SK-N-SH treated with all-trans-retinoic acid at 6 μM for 48 hours (cell line): ENCODE measurements around the gene NFASC.

Experiments
- ATAC-seq: fragments of 200-7000 bp; cut with Tn5 transposase; 3 replicates; pipeline ENCODE4 v1.9.1; 2020; ENCODE audit warnings: mild to moderate bottlenecking, moderate library complexity
- BACH2 ChIP-seq: fragments of 250-450 bp; sonication (Bioruptor Pico); IDR thresholded peaks from 2 replicates; pipeline ENCODE4 v1.9.0; 2021; ENCODE audit warnings: mild to moderate bottlenecking, borderline replicate concordance
- CREB5 ChIP-seq: fragments of 250-450 bp; sonication (Bioruptor Pico); IDR thresholded peaks from 2 replicates; pipeline ENCODE4 v1.5.1; 2020; ENCODE audit warnings: low read depth, mild to moderate bottlenecking, moderate library complexity
- CSDC2 ChIP-seq: fragments of 250-450 bp; sonication (Bioruptor Pico); IDR thresholded peaks from 2 replicates; pipeline ENCODE4 v1.5.0; 2020; ENCODE audit warnings: mild to moderate bottlenecking, moderate library complexity
- CSRNP3 ChIP-seq: fragments of 250-450 bp; sonication (Bioruptor Pico); IDR thresholded peaks from 2 replicates; pipeline ENCODE4 v1.5.1; 2021; ENCODE audit warnings: mild to moderate bottlenecking, moderate library complexity
- ESRRG ChIP-seq: fragments of 250-450 bp; sonication (Bioruptor Pico); IDR thresholded peaks from 2 replicates; pipeline ENCODE4 v1.6.1; 2021; ENCODE audit warnings: mild to moderate bottlenecking
- GLIS3 ChIP-seq: fragments of 250-450 bp; sonication (Bioruptor Pico); IDR thresholded peaks from 2 replicates; pipeline ENCODE4 v1.5.0; 2020; ENCODE audit warnings: mild to moderate bottlenecking, moderate library complexity
- ISL1 ChIP-seq: fragments of 250-450 bp; sonication (Bioruptor Pico); IDR thresholded peaks from 2 replicates; pipeline ENCODE4 v2.1.2; 2022; ENCODE audit warnings: mild to moderate bottlenecking, moderate library complexity
- OSR1 ChIP-seq: fragments of 250-450 bp; sonication (Bioruptor Pico); IDR thresholded peaks from 2 replicates; pipeline ENCODE4 v1.8.0; 2022; ENCODE audit warnings: moderate library complexity, mild to moderate bottlenecking, inconsistent platforms
- PATZ1 ChIP-seq: fragments of 250-450 bp; sonication (Bioruptor Pico); IDR thresholded peaks from 2 replicates; pipeline ENCODE4 v1.8.0; 2020; ENCODE audit warnings: mild to moderate bottlenecking, moderate library complexity, borderline replicate concordance
- PPARA ChIP-seq: fragments of 250-450 bp; sonication (Bioruptor Pico); IDR thresholded peaks from 2 replicates; pipeline ENCODE4 v1.5.0; 2020; ENCODE audit warnings: mild to moderate bottlenecking, borderline replicate concordance
- RARB ChIP-seq: fragments of 250-450 bp; sonication (Bioruptor Pico); IDR thresholded peaks from 2 replicates; pipeline ENCODE4 v1.8.0; 2021; ENCODE audit warnings: mild to moderate bottlenecking, moderate library complexity
- SNAI2 ChIP-seq: fragments of 250-450 bp; sonication (Bioruptor Pico); IDR thresholded peaks from 2 replicates; pipeline ENCODE4 v1.5.0; 2020; ENCODE audit warnings: mild to moderate bottlenecking, moderate library complexity
- TCF4 ChIP-seq: fragments of 250-450 bp; sonication (Bioruptor Pico); IDR thresholded peaks from 2 replicates; pipeline ENCODE4 v1.8.0; 2021; ENCODE audit warnings: mild to moderate bottlenecking, moderate library complexity, borderline replicate concordance
- TOX ChIP-seq: fragments of 250-450 bp; sonication (Bioruptor Pico); IDR thresholded peaks from 2 replicates; pipeline ENCODE4 v1.8.0; 2021; ENCODE audit warnings: mild to moderate bottlenecking, moderate library complexity, borderline replicate concordance
- ZC3H10 ChIP-seq: fragments of 250-450 bp; sonication (Bioruptor Pico); IDR thresholded peaks from 2 replicates; pipeline ENCODE4 v1.5.1; 2021; ENCODE audit warnings: mild to moderate bottlenecking, moderate library complexity
- ZFP3 ChIP-seq: fragments of 250-450 bp; sonication (Bioruptor Pico); IDR thresholded peaks from 2 replicates; pipeline ENCODE4 v1.5.0; 2020; ENCODE audit warnings: mild to moderate bottlenecking, moderate library complexity
- ZFP30 ChIP-seq: fragments of 450-650 bp; formaldehyde crosslinking; IDR thresholded peaks from 2 replicates; pipeline ENCODE4 v1.5.0; 2022; ENCODE audit warnings: mild to moderate bottlenecking, moderate library complexity
- ZNF565 ChIP-seq: fragments of 450-650 bp; formaldehyde crosslinking; conservative IDR thresholded peaks from 2 replicates; pipeline ENCODE4 v1.5.0; 2020; ENCODE audit warnings: low read depth, mild to moderate bottlenecking, moderate library complexity
- ZNF70 ChIP-seq: fragments of 450-650 bp; formaldehyde crosslinking; IDR thresholded peaks from 2 replicates; pipeline ENCODE4 v1.5.0; 2020; ENCODE audit warnings: mild to moderate bottlenecking, moderate library complexity
- ZNF8 ChIP-seq: fragments of 450-650 bp; formaldehyde crosslinking; IDR thresholded peaks from 2 replicates; pipeline ENCODE4 v1.5.0; 2020; ENCODE audit warnings: mild to moderate bottlenecking, moderate library complexity
- TF ChIP-seq, protein P1 (sequence below): fragments of 250-450 bp; sonication (Bioruptor Pico); IDR thresholded peaks from 2 replicates; pipeline ENCODE4 v1.8.0; 2021; ENCODE audit warnings: low read depth, mild to moderate bottlenecking, moderate library complexity, borderline replicate concordance

Gene NFASC

GRCh38 chr1:205002705-205003104, 132.0 kb downstream of the NFASC start:
- ATAC-seq: no peak
- TF ChIP-seq RARB (CRISPR knock-in tag) (no peak), CREB5 (CRISPR knock-in tag) (no peak), OSR1 (no peak), ZNF565 (CRISPR knock-in tag) (no peak), ZFP3 (no peak), ZNF70 (no peak), BACH2 (CRISPR knock-in tag) (no peak), ZFP30 (CRISPR knock-in tag) (no peak), ISL1 (CRISPR knock-in tag) (no peak), ZNF8 (CRISPR knock-in tag) (no peak)
- TF ChIP-seq, protein P1, sequence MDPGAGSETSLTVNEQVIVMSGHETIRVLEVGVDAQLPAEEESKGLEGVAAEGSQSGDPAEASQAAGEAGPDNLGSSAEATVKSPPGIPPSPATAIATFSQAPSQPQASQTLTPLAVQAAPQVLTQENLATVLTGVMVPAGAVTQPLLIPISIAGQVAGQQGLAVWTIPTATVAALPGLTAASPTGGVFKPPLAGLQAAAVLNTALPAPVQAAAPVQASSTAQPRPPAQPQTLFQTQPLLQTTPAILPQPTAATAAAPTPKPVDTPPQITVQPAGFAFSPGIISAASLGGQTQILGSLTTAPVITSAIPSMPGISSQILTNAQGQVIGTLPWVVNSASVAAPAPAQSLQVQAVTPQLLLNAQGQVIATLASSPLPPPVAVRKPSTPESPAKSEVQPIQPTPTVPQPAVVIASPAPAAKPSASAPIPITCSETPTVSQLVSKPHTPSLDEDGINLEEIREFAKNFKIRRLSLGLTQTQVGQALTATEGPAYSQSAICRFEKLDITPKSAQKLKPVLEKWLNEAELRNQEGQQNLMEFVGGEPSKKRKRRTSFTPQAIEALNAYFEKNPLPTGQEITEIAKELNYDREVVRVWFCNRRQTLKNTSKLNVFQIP (CRISPR knock-in tag): no peak

- ATAC-seq: no peak; the same call in 2 of the 3 replicates
- TF ChIP-seq ZC3H10 (CRISPR knock-in tag) (no peak), TCF4 (CRISPR knock-in tag) (no peak), PATZ1 (CRISPR knock-in tag) (no peak), TOX (CRISPR knock-in tag) (no peak), CSDC2 (CRISPR knock-in tag) (no peak), GLIS3 (CRISPR knock-in tag) (no peak), PPARA (CRISPR knock-in tag) (no peak), SNAI2 (CRISPR knock-in tag) (no peak), ZFP3 (no peak), ZNF70 (no peak), RARB (CRISPR knock-in tag) (no peak)
- TF ChIP-seq, protein P1 (CRISPR knock-in tag): no peak
Observed at GRCh38 chr1:205003358-205004131, 132.9 kb downstream of the NFASC start.

DNA sequence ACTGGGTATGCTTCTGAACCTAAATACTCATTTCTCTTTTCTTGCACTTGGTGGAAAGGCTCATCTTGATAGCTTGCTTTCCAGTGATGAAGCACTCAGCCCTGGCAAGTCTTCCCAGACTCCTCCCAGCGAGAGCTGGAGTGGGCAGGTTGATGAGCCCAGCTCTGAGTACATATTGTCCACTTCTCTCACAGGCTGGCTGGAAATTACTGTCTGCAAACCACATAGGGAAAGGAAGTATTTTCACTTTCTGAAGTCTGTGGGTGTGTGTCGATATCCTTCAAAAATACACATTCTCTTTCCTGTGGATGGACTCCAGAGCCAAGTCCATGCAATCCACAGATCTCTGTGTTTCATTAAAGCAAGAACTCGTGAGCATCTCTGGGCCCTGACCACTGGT, 133.7 kb downstream of the NFASC start:
- ATAC-seq: no peak
- TF ChIP-seq PATZ1 (CRISPR knock-in tag) (no peak), CSRNP3 (CRISPR knock-in tag) (no peak), ZNF8 (CRISPR knock-in tag) (no peak), ESRRG (CRISPR knock-in tag) (no peak), ZFP3 (no peak), ZNF565 (CRISPR knock-in tag) (no peak), RARB (CRISPR knock-in tag) (no peak), CSDC2 (CRISPR knock-in tag) (no peak), ZNF70 (no peak), ZC3H10 (CRISPR knock-in tag) (no peak), CREB5 (CRISPR knock-in tag) (no peak), TOX (CRISPR knock-in tag) (no peak), OSR1 (no peak), ZFP30 (CRISPR knock-in tag) (no peak), PPARA (CRISPR knock-in tag) (no peak), GLIS3 (CRISPR knock-in tag) (no peak), BACH2 (CRISPR knock-in tag) (no peak)
- TF ChIP-seq, protein P1 (CRISPR knock-in tag): no peak
